ENCODE data around the gene PPP3R1.
A peak's percentile ranks its signal among the peaks of the same experiment; 100 is the strongest.

The PPP3R1 gene

GRCh38 chr2:68188831-68189230, 63.5 kb downstream of the PPP3R1 start:
- H3K27me3 ChIP-seq (ENCODE audit: insufficient read depth, poor library complexity, severe bottlenecking): no peaks in the 10 kb centered on the region
- DNase-seq (ENCODE audit: low spot score): no peak
- peaks cover 34% of the 10 kb centered on the region for H3K36me3 ChIP-seq (ENCODE audit: low read depth)
- H3K4me1 ChIP-seq (ENCODE audit: insufficient read depth, poor library complexity, severe bottlenecking): peaks cover 34% of the 10 kb centered on the region
- no peak overlapping the region for H3K4me3 ChIP-seq (ENCODE audit: severe bottlenecking)
- no peak overlapping the region for H3K27ac ChIP-seq (ENCODE audit: poor library complexity, severe bottlenecking)
- ATAC-seq (ENCODE audit: low read depth): no peak
- TF ChIP-seq CTCF (IDR thresholded peaks at IDR 0.05; ENCODE audit: poor library complexity, severe bottlenecking): no peak
- H3K9me3 ChIP-seq (ENCODE audit: severe bottlenecking): no peaks in the 10 kb centered on the region

- Histone ChIP-seq H3K27me3 (ENCODE audit: insufficient read depth, poor library complexity, severe bottlenecking) (no peaks in the 10 kb centered on the region), H3K4me3 (ENCODE audit: severe bottlenecking) (no peak overlapping the region), H3K36me3 (ENCODE audit: low read depth) (peaks cover 46% of the 10 kb centered on the region), H3K9me3 (ENCODE audit: severe bottlenecking) (no peaks in the 10 kb centered on the region), H3K27ac (ENCODE audit: poor library complexity, severe bottlenecking) (no peak overlapping the region), H3K4me1 (ENCODE audit: insufficient read depth, poor library complexity, severe bottlenecking) (peaks cover 19% of the 10 kb centered on the region)
- no peak for ATAC-seq (ENCODE audit: low read depth)
- no peak for TF ChIP-seq CTCF (IDR thresholded peaks at IDR 0.05; ENCODE audit: poor library complexity, severe bottlenecking)
- no peak for DNase-seq (ENCODE audit: low spot score)
These were observed 65.0 kb downstream of the PPP3R1 start for GRCh38 chr2:68187329-68187728.

- ATAC-seq (ENCODE audit: low read depth) (no peak), DNase-seq (ENCODE audit: low spot score) (no peak)
- Histone ChIP-seq H3K4me1 (ENCODE audit: insufficient read depth, poor library complexity, severe bottlenecking) (peaks cover 3% of the 10 kb centered on the region), H3K4me3 (ENCODE audit: severe bottlenecking) (no peak overlapping the region), H3K9me3 (ENCODE audit: severe bottlenecking) (no peaks in the 10 kb centered on the region), H3K27me3 (ENCODE audit: insufficient read depth, poor library complexity, severe bottlenecking) (no peaks in the 10 kb centered on the region), H3K27ac (ENCODE audit: poor library complexity, severe bottlenecking) (no peak overlapping the region), H3K36me3 (ENCODE audit: low read depth) (peaks cover 52% of the 10 kb centered on the region)
- TF ChIP-seq CTCF (IDR thresholded peaks at IDR 0.05; ENCODE audit: poor library complexity, severe bottlenecking): peak; percentile 61
These were observed 66.7 kb downstream of the PPP3R1 start for GRCh38 chr2:68185541-68186164.

- peaks cover 75% of the 10 kb centered on the region for H3K36me3 ChIP-seq (ENCODE audit: low read depth)
- H3K27ac ChIP-seq (ENCODE audit: poor library complexity, severe bottlenecking): no peak overlapping the region
- H3K27me3 ChIP-seq (ENCODE audit: insufficient read depth, poor library complexity, severe bottlenecking): no peaks in the 10 kb centered on the region
- no peak overlapping the region for H3K4me3 ChIP-seq (ENCODE audit: severe bottlenecking)
- TF ChIP-seq CTCF (IDR thresholded peaks at IDR 0.05; ENCODE audit: poor library complexity, severe bottlenecking): no peak
- ATAC-seq (ENCODE audit: low read depth): no peak
- no peaks in the 10 kb centered on the region for H3K4me1 ChIP-seq (ENCODE audit: insufficient read depth, poor library complexity, severe bottlenecking)
- H3K9me3 ChIP-seq (ENCODE audit: severe bottlenecking): no peaks in the 10 kb centered on the region
- DNase-seq (ENCODE audit: low spot score): no peak
These were observed 69.4 kb downstream of the PPP3R1 start for GRCh38 chr2:68182902-68183301.

- Histone ChIP-seq H3K27me3 (ENCODE audit: insufficient read depth, poor library complexity, severe bottlenecking) (no peaks in the 10 kb centered on the region), H3K4me1 (ENCODE audit: insufficient read depth, poor library complexity, severe bottlenecking) (no peaks in the 10 kb centered on the region), H3K9me3 (ENCODE audit: severe bottlenecking) (no peaks in the 10 kb centered on the region), H3K27ac (ENCODE audit: poor library complexity, severe bottlenecking) (no peak overlapping the region), H3K4me3 (ENCODE audit: severe bottlenecking) (no peak overlapping the region), H3K36me3 (ENCODE audit: low read depth) (peaks cover 80% of the 10 kb centered on the region)
- no peak for DNase-seq (ENCODE audit: low spot score)
- TF ChIP-seq CTCF (IDR thresholded peaks at IDR 0.05; ENCODE audit: poor library complexity, severe bottlenecking): no peak
- no peak for ATAC-seq (ENCODE audit: low read depth)
These were observed 73.2 kb downstream of the PPP3R1 start for GRCh38 chr2:68178954-68179627.

Data from RWPE2 (cell line).